ENCODE results near the gene AASDH. TPM values are rescaled to one million over a fixed set of nuclear protein-coding genes. Genes with fewer than 3 reads are reported as not detected.

The AASDH gene
- total and polyA plus RNA-seq, 2 of the 13 experiments (the other 11 are each of a cell fraction or from before 2014, with no cell fraction given), result 12.6 to 14.1 TPM

DNA sequence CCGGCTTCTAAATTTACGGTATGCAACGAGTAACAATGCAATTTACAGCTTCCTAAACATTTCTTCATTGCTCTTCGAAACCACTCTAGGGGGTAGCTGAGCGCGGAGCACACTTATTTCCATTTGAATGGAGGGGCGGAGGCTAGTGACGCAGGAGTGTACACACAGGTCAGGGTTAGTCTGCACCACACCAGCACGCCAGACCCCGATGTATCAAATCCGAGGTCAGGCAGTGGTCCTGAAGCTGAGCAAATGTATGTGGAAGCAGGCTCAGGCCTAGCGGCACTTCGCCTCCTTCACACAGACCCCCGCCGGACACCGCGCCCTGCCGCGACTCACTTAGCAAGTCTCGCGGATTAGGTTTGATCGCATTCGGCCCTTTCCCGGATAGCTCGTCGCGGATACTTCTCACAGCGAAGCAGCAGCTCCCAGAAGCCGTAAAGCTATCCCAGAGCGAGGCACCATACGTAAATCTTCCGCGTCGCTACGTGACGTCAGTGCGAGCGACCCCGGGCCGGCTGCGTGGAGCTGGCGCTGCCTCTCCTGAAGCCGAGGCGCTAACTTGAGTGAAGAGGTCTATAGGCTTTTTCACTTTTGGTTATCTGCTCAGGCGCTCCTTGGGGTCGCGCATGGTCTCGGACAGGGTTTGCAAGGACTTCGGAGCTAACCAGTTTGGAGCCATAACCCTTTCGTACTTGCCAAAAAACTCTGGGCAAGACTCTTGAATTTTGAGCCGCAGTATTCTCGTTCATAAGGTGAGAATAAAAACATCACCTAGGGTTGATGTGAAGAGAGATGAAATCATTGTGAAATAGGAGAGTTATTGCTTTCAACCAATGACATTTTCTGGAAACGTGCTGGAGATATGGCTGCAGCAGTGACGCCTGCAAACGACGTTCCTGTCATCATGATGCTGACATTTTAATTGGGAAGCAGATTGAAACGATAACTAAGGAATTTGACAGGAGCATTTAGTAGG lies at the start of gene AASDH (continued):
- TF ChIP-seq, protein P1, sequence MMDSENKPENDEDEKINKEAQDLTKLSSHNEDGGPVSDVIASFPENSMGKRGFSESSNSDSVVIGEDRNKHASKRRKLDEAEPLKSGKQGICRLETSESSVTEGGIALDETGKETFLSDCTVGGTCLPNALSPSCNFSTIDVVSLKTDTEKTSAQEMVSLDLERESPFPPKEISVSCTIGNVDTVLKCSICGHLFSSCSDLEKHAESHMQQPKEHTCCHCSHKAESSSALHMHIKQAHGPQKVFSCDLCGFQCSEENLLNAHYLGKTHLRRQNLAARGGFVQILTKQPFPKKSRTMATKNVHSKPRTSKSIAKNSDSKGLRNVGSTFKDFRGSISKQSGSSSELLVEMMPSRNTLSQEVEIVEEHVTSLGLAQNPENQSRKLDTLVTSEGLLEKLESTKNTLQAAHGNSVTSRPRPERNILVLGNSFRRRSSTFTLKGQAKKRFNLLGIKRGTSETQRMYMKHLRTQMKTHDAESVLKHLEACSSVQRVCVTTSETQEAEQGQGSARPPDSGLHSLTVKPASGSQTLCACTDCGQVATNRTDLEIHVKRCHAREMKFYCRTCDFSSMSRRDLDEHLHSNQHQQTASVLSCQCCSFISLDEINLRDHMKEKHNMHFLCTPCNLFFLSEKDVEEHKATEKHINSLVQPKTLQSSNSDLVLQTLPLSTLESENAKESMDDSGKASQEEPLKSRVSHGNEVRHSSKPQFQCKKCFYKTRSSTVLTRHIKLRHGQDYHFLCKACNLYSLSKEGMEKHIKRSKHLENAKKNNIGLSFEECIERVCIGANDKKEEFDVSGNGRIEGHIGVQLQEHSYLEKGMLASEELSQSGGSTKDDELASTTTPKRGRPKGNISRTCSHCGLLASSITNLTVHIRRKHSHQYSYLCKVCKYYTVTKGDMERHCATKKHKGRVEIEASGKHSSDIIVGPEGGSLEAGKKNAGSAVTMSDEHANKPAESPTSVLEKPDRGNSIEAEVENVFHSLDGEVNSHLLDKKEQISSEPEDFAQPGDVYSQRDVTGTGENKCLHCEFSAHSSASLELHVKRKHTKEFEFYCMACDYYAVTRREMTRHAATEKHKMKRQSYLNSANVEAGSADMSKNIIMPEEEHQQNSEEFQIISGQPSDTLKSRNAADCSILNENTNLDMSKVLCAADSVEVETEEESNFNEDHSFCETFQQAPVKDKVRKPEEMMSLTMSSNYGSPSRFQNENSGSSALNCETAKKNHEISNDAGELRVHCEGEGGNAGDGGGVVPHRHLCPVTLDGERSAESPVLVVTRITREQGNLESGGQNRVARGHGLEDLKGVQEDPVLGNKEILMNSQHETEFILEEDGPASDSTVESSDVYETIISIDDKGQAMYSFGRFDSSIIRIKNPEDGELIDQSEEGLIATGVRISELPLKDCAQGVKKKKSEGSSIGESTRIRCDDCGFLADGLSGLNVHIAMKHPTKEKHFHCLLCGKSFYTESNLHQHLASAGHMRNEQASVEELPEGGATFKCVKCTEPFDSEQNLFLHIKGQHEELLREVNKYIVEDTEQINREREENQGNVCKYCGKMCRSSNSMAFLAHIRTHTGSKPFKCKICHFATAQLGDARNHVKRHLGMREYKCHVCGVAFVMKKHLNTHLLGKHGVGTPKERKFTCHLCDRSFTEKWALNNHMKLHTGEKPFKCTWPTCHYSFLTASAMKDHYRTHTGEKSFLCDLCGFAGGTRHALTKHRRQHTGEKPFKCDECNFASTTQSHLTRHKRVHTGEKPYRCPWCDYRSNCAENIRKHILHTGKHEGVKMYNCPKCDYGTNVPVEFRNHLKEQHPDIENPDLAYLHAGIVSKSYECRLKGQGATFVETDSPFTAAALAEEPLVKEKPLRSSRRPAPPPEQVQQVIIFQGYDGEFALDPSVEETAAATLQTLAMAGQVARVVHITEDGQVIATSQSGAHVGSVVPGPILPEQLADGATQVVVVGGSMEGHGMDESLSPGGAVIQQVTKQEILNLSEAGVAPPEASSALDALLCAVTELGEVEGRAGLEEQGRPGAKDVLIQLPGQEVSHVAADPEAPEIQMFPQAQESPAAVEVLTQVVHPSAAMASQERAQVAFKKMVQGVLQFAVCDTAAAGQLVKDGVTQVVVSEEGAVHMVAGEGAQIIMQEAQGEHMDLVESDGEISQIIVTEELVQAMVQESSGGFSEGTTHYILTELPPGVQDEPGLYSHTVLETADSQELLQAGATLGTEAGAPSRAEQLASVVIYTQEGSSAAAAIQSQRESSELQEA (CRISPR knock-in tag; IDR thresholded peaks at IDR 0.05; ENCODE audit: not compliant biosample characterization), result peak; percentile 63
- TF ChIP-seq TBX2 (CRISPR knock-in tag; IDR thresholded peaks at IDR 0.05; ENCODE audit: borderline replicate concordance) (peak; percentile 68), KDM5A (IDR thresholded peaks at IDR 0.05; ENCODE audit: borderline replicate concordance, low read length) (peak; percentile 98), ZC3H4 (CRISPR knock-in tag; IDR thresholded peaks at IDR 0.05; ENCODE audit: borderline replicate concordance) (0 out of 2 replicates have a peak, but pooled peaks have one; percentile 35), ZNF44 (CRISPR knock-in tag; IDR thresholded peaks at IDR 0.05) (0 out of 2 replicates have a peak, but pooled peaks have one; percentile 59), AKNA (CRISPR knock-in tag; IDR thresholded peaks at IDR 0.05; ENCODE audit: borderline replicate concordance) (no peak), AHR (CRISPR knock-in tag; IDR thresholded peaks at IDR 0.05) (peak; percentile 84; the same call in 1 of the 2 replicates), NFKB2 (CRISPR knock-in tag; IDR thresholded peaks at IDR 0.05; ENCODE audit: borderline replicate concordance) (peak; percentile 70; the same call in 1 of the 2 replicates), ZSCAN30 (CRISPR knock-in tag; IDR thresholded peaks at IDR 0.05) (0 out of 2 replicates have a peak, but pooled peaks have one; percentile 68), ZNF543 (CRISPR knock-in tag; IDR thresholded peaks at IDR 0.05) (peak; percentile 80; the same call in 1 of the 2 replicates), ZSCAN29 (CRISPR knock-in tag; conservative IDR thresholded peaks at IDR 0.05) (peak; percentile 81; the same call in 1 of the 2 replicates), ZNF891 (CRISPR knock-in tag; IDR thresholded peaks at IDR 0.05) (peak; percentile 87), ZNF660 (CRISPR knock-in tag; IDR thresholded peaks at IDR 0.05; ENCODE audit: borderline replicate concordance, low read depth) (no peak), ZBTB21 (CRISPR knock-in tag; IDR thresholded peaks at IDR 0.05) (peak; percentile 42), MXD4 (CRISPR knock-in tag; IDR thresholded peaks at IDR 0.05) (peak; percentile 90)

All from HepG2 (cell line).